ENCODE measurements around the gene PDE3A.

DNA sequence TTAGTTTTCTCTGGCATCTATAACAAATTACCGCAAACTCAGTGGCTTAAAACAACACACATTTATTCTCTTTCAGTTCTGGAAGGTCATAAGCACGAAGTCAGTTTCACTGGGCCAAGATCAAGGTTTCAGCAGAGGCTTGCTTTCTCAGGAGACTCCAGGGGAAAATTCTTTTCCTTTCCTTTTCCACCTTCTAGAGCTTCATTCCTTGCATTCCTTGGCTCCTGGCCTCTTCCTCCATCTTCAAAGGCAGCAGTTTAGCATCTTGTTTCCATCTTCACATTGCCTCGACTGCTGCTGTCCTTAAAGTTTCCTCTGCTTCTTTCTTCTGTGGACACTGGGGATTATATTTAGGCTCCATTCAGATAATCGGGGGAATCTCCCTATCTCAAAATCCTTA is 106.1 kb downstream of the PDE3A start:
- no peak for TF ChIP-seq POLR2A (IDR thresholded peaks at IDR 0.05)
- TF ChIP-seq POLR2AphosphoS5 (IDR thresholded peaks at IDR 0.05): no peak
- TF ChIP-seq, protein P1, sequence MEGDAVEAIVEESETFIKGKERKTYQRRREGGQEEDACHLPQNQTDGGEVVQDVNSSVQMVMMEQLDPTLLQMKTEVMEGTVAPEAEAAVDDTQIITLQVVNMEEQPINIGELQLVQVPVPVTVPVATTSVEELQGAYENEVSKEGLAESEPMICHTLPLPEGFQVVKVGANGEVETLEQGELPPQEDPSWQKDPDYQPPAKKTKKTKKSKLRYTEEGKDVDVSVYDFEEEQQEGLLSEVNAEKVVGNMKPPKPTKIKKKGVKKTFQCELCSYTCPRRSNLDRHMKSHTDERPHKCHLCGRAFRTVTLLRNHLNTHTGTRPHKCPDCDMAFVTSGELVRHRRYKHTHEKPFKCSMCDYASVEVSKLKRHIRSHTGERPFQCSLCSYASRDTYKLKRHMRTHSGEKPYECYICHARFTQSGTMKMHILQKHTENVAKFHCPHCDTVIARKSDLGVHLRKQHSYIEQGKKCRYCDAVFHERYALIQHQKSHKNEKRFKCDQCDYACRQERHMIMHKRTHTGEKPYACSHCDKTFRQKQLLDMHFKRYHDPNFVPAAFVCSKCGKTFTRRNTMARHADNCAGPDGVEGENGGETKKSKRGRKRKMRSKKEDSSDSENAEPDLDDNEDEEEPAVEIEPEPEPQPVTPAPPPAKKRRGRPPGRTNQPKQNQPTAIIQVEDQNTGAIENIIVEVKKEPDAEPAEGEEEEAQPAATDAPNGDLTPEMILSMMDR (IDR thresholded peaks at IDR 0.05): no peak
- no peak for TF ChIP-seq EP300 (IDR thresholded peaks at IDR 0.05; ENCODE audit: low read depth)

Data from transverse colon (tissue), 4 donors.